Fibroblast of mammary gland (primary cell): ENCODE data around the gene POLR3B.

ENCODE experiments used
- DNase-seq: peaks from one replicate; pipeline ENCODE4 v3.0.0-alpha.2; 2010; ENCODE audit warnings: low read depth
- H3K4me3 ChIP-seq: 2 replicates; pipeline ENCODE4 v1.5.1; 2011; ENCODE audit warnings: low read depth, mild to moderate bottlenecking, low read length, moderate library complexity; ENCODE audit not compliant: control insufficient read depth
- CTCF ChIP-seq: conservative IDR thresholded peaks from 2 replicates; pipeline ENCODE4 v1.5.1; 2011; ENCODE audit warnings: low read depth, low read length, inconsistent platforms; ENCODE audit not compliant: control insufficient read depth, insufficient read depth

Gene POLR3B

GRCh38 chr12:106315523-106315922 is 42.0 kb upstream of the POLR3B start:
- H3K4me3 ChIP-seq, result no peak overlapping the region
- no peak for DNase-seq
- TF ChIP-seq CTCF, result no peak

- no peak for DNase-seq
- no peak overlapping the region for H3K4me3 ChIP-seq
- TF ChIP-seq CTCF, result no peak
These were observed 40.0 kb upstream of the POLR3B start for GRCh38 chr12:106317406-106318082.

- H3K4me3 ChIP-seq, result no peak overlapping the region
- no peak for TF ChIP-seq CTCF
- DNase-seq, result no peak
These were observed 36.3 kb upstream of the POLR3B start for GRCh38 chr12:106321139-106321850.

- no peak for DNase-seq
- TF ChIP-seq CTCF, result no peak
- no peak overlapping the region for H3K4me3 ChIP-seq
These were observed 34.0 kb upstream of the POLR3B start for GRCh38 chr12:106323537-106323936.

- DNase-seq, result no peak
- no peak overlapping the region for H3K4me3 ChIP-seq
- TF ChIP-seq CTCF, result no peak
These were observed 30.2 kb upstream of the POLR3B start for GRCh38 chr12:106327309-106327869.

GRCh38 chr12:106328735-106329134 is 28.8 kb upstream of the POLR3B start:
- DNase-seq, result no peak
- TF ChIP-seq CTCF, result no peak
- H3K4me3 ChIP-seq, result no peak overlapping the region
